HepG2 (cell line): ENCODE measurements around the gene OSBPL2. TPM values are rescaled to one million over a fixed set of nuclear protein-coding genes. Genes with fewer than 3 reads are reported as not detected.

Source experiments
- AGO1 ChIP-seq: fragments of 200-400 bp; formaldehyde crosslinking; IDR thresholded peaks from 2 replicates; pipeline ENCODE4 v1.6.1; 2017; ENCODE audit warnings: mild to moderate bottlenecking, low read depth, low read length, moderate library complexity; ENCODE audit not compliant: poor library complexity, severe bottlenecking
- ARID2 ChIP-seq: sonication (generic); formaldehyde crosslinking; IDR thresholded peaks from 2 replicates; pipeline ENCODE4 v1.8.1; 2022; ENCODE audit warnings: mild to moderate bottlenecking, missing genetic modification reagents, borderline replicate concordance
- HINFP ChIP-seq: sonication (generic); formaldehyde crosslinking; IDR thresholded peaks from 2 replicates; pipeline ENCODE4 v1.4.0; 2020; ENCODE audit warnings: low read depth, mild to moderate bottlenecking, missing genetic modification reagents
- NFATC3 ChIP-seq: sonication (generic); formaldehyde crosslinking; IDR thresholded peaks from 2 replicates; pipeline ENCODE4 v1.5.1; 2020; ENCODE audit warnings: mild to moderate bottlenecking, missing genetic modification reagents
- NFIC ChIP-seq: IDR thresholded peaks from 2 replicates; pipeline ENCODE4 v1.6.1; 2012; ENCODE audit warnings: mild to moderate bottlenecking, low read length, inconsistent platforms
- NFRKB ChIP-seq: fragments of 450-650 bp; IDR thresholded peaks from 2 replicates; pipeline ENCODE4 v1.6.1; 2017
- PCBP1 ChIP-seq: fragments of 200-400 bp; formaldehyde crosslinking; IDR thresholded peaks from 2 replicates; pipeline ENCODE4 v1.6.1; 2017; ENCODE audit warnings: mild to moderate bottlenecking, low read depth, low read length, borderline replicate concordance
- PHB2 ChIP-seq: fragments of 450-650 bp; IDR thresholded peaks from 2 replicates; pipeline ENCODE4 v1.6.1; 2018; ENCODE audit not compliant: partially characterized antibody
- POLR2A ChIP-seq, 2 experiments: IDR thresholded peaks; 2 replicates each; pipeline ENCODE4 v1.6.1; 2011; ENCODE audit warnings: low read depth in 2 of 2, low read length in 2 of 2, mild to moderate bottlenecking in 1 of 2, moderate library complexity in 1 of 2; ENCODE audit not compliant: insufficient read depth in 1 of 2
- POLR2AphosphoS2 ChIP-seq: IDR thresholded peaks from 2 replicates; pipeline ENCODE4 v1.6.1; 2011; ENCODE audit warnings: low read depth, low read length, improper control_type of control experiment
- RELA ChIP-seq: sonication (generic); formaldehyde crosslinking; IDR thresholded peaks from 2 replicates; pipeline ENCODE4 v1.4.0; 2020; ENCODE audit warnings: missing genetic modification reagents
- TAF15 ChIP-seq: fragments of 200-400 bp; formaldehyde crosslinking; IDR thresholded peaks from one replicate; pipeline ENCODE4 v1.6.1; 2018; ENCODE audit warnings: mild to moderate bottlenecking, low read depth, low read length; ENCODE audit not compliant: poor library complexity, severe bottlenecking
- TP53 ChIP-seq: sonication (generic); formaldehyde crosslinking; conservative IDR thresholded peaks from 2 replicates; pipeline ENCODE4 v1.4.0; 2020; ENCODE audit warnings: missing genetic modification reagents
- ZBTB21 ChIP-seq: sonication (generic); formaldehyde crosslinking; IDR thresholded peaks from 2 replicates; pipeline ENCODE4 v1.4.0; 2020; ENCODE audit warnings: missing genetic modification reagents
- ZC3H13 ChIP-seq: sonication (generic); formaldehyde crosslinking; IDR thresholded peaks from 2 replicates; pipeline ENCODE4 v1.8.1; 2023; ENCODE audit warnings: mild to moderate bottlenecking, missing genetic modification reagents, moderate library complexity
- ZNF143 ChIP-seq: sonication (generic); formaldehyde crosslinking; IDR thresholded peaks from 2 replicates; pipeline ENCODE4 v1.4.0; 2020; ENCODE audit warnings: missing genetic modification reagents
- ZNF232 ChIP-seq: sonication (generic); formaldehyde crosslinking; IDR thresholded peaks from 2 replicates; pipeline ENCODE4 v1.4.0; 2020; ENCODE audit warnings: missing genetic modification reagents, borderline replicate concordance
- ZNF329 ChIP-seq: sonication (generic); formaldehyde crosslinking; IDR thresholded peaks from 2 replicates; pipeline ENCODE4 v1.9.0; 2021; ENCODE audit warnings: low read depth, mild to moderate bottlenecking, missing genetic modification reagents
- ZNF337 ChIP-seq: sonication (generic); formaldehyde crosslinking; IDR thresholded peaks from 2 replicates; pipeline ENCODE4 v1.5.1; 2020; ENCODE audit warnings: missing genetic modification reagents, low read depth, mild to moderate bottlenecking, borderline replicate concordance
- ZNF543 ChIP-seq: sonication (generic); formaldehyde crosslinking; IDR thresholded peaks from 2 replicates; pipeline ENCODE4 v1.4.0; 2020; ENCODE audit warnings: mild to moderate bottlenecking, missing genetic modification reagents
- ZNF547 ChIP-seq: sonication (generic); formaldehyde crosslinking; IDR thresholded peaks from 2 replicates; pipeline ENCODE4 v1.5.1; 2020; ENCODE audit warnings: mild to moderate bottlenecking, missing genetic modification reagents
- ZNF646 ChIP-seq: sonication (generic); formaldehyde crosslinking; IDR thresholded peaks from 2 replicates; pipeline ENCODE4 v1.9.0; 2021; ENCODE audit warnings: mild to moderate bottlenecking, missing genetic modification reagents
- ZNF660 ChIP-seq: sonication (generic); formaldehyde crosslinking; IDR thresholded peaks from 2 replicates; pipeline ENCODE4 v1.5.1; 2020; ENCODE audit warnings: mild to moderate bottlenecking, low read depth, missing genetic modification reagents, borderline replicate concordance
- ZSCAN31 ChIP-seq: sonication (generic); formaldehyde crosslinking; IDR thresholded peaks from 2 replicates; pipeline ENCODE4 v1.5.0; 2020; ENCODE audit warnings: low read depth, mild to moderate bottlenecking, missing genetic modification reagents
- polyA plus RNA-seq, 8 experiments: library from polyadenylated mRNA; depleted of rRNA in 3 of 8; stranded (reverse) in 7 of 8; unstranded in 1 of 8; fragments of >200 nt; fragmentation: Illumina TruSeq in 4 of 8; extraction: Trizol in 4 of 8; gene quantifications; 2 replicates each; pipeline versions ENCODE4 v1.2.1 to v1.2.3, GENCODE V29; 2011 to 2016; ENCODE audit warnings: low read depth in 4 of 8, missing spikeins in 1 of 8, mixed read lengths in 1 of 8; ENCODE audit not compliant: insufficient read depth in 1 of 8
- total RNA-seq, 5 experiments: library from RNA; depleted of rRNA; stranded (reverse); fragments of >200 nt; fragmentation: Illumina TruSeq; extraction: Trizol; gene quantifications; 2 replicates each; pipeline ENCODE4 v1.2.3, GENCODE V29; 2016; ENCODE audit warnings: low read depth in 1 of 5

The OSBPL2 gene
- total and polyA plus RNA-seq, 2 of the 13 experiments (the other 11 are each of a cell fraction or from before 2014, with no cell fraction given) = 18.5 to 37.4 TPM

- no peak for TF ChIP-seq ZNF660 (CRISPR knock-in tag)
- TF ChIP-seq POLR2A (IDR thresholded peaks at IDR 0.05; ENCODE audit: insufficient read depth in 1 of 2, low read depth in 2 of 2, low read length in 2 of 2) = peak in 1 of 2 experiments; percentile 39; a peak in 1 of 4 replicates
- no peak for TF ChIP-seq ZBTB21 (CRISPR knock-in tag)
- peak; percentile 14; the same call in 1 of the 2 replicates for TF ChIP-seq ZNF543 (CRISPR knock-in tag)
- TF ChIP-seq ZNF143 = no peak
- no peak for TF ChIP-seq ZNF547 (CRISPR knock-in tag)
- peak; percentile 97 for TF ChIP-seq PCBP1
- peak; percentile 47 for TF ChIP-seq AGO1
- no peak for TF ChIP-seq NFRKB
- peak; percentile 28 for TF ChIP-seq TAF15
- TF ChIP-seq POLR2AphosphoS2 = 0 out of 2 replicates have a peak, but pooled peaks have one; percentile 35
- TF ChIP-seq HINFP (CRISPR knock-in tag) = no peak
- TF ChIP-seq NFIC = no peak
- TF ChIP-seq ZNF646 (CRISPR knock-in tag) = no peak
- no peak for TF ChIP-seq ZSCAN31 (CRISPR knock-in tag)
- no peak for TF ChIP-seq ZNF232
- TF ChIP-seq RELA (CRISPR knock-in tag) = no peak
- TF ChIP-seq NFATC3 (CRISPR knock-in tag) = no peak
- TF ChIP-seq TP53 (CRISPR knock-in tag) = no peak
- TF ChIP-seq ZC3H13 (CRISPR knock-in tag) = no peak
- TF ChIP-seq ZNF337 (CRISPR knock-in tag) = no peak
- no peak for TF ChIP-seq PHB2
- no peak for TF ChIP-seq ARID2 (CRISPR knock-in tag)
- no peak for TF ChIP-seq ZNF329 (CRISPR knock-in tag)
These were observed 71.0 kb downstream of the OSBPL2 start (continued) for GRCh38 chr20:62309198-62309944.
